ENCODE data around the gene FMN2.

DNA sequence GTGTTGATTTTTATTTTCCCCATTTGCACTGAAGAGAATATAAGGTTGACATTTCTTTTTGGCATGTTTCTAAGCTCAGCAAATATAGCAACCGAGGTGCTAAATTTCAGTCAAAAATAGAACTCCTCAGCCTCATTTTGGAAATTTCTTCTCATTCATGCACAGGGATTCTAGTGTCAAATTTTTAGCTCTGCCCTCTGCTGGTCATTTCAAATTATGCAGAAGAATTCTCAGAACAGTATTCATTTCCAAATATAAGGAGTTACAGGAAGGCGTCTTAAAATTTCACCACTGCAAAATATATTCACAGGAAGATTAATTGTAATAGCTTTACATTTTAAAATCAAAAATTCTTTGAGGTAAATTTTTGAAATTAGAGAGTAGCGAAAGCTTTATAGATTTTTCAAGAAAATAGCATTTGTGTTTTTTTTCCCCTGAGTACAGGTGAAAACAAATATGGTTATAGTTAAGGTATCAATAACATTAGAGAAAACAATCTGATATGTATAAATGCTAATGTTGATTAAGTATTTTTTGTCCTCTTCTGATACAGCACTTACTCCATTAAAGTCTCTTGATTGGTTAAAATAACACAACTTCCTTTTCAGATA lies 57.9 kb downstream of the FMN2 start:
- TF ChIP-seq, protein P1, sequence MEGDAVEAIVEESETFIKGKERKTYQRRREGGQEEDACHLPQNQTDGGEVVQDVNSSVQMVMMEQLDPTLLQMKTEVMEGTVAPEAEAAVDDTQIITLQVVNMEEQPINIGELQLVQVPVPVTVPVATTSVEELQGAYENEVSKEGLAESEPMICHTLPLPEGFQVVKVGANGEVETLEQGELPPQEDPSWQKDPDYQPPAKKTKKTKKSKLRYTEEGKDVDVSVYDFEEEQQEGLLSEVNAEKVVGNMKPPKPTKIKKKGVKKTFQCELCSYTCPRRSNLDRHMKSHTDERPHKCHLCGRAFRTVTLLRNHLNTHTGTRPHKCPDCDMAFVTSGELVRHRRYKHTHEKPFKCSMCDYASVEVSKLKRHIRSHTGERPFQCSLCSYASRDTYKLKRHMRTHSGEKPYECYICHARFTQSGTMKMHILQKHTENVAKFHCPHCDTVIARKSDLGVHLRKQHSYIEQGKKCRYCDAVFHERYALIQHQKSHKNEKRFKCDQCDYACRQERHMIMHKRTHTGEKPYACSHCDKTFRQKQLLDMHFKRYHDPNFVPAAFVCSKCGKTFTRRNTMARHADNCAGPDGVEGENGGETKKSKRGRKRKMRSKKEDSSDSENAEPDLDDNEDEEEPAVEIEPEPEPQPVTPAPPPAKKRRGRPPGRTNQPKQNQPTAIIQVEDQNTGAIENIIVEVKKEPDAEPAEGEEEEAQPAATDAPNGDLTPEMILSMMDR (conservative IDR thresholded peaks at IDR 0.05 in 1 of 2, IDR thresholded peaks at IDR 0.05 in 1 of 2; ENCODE audit: low read depth in 1 of 2, low read length in 2 of 2), result peak; percentile 46 to 65
- no peak for TF ChIP-seq EZH2 (IDR thresholded peaks at IDR 0.05; ENCODE audit: low read length, missing control alignments)
